Upper lobe of left lung (tissue), 6 donors: ENCODE results near the gene BGLAP. TPM values are rescaled to one million over a fixed set of nuclear protein-coding genes. Genes with fewer than 3 reads are reported as not detected.
A peak's percentile ranks its signal among the peaks of the same experiment; 100 is the strongest.

Source experiments
- ATAC-seq, 2 donors: fragments of 200-7000 bp; cut with Tn5 transposase; one replicate each; pipeline ENCODE4 v1.9.1; 2022; ENCODE audit warnings: mild to moderate bottlenecking in 2 of 2, moderate library complexity in 2 of 2; ENCODE audit not compliant: low FRiP score in 2 of 2
- DNase-seq, 2 donors: peaks; one replicate each; pipeline ENCODE4 v3.0.0-alpha.2; 2019 to 2020
- H3K27ac ChIP-seq, 4 donors: fragments of 200-600 bp; sonication (generic); one replicate each; pipeline ENCODE4 v1.5.1; 2016 to 2019
- H3K27me3 ChIP-seq, 4 donors: fragments of 200-600 bp; sonication (generic); one replicate each; pipeline ENCODE4 v1.5.1; 2017 to 2019
- H3K36me3 ChIP-seq, 4 donors: fragments of 200-600 bp; sonication (generic); one replicate each; pipeline ENCODE4 v1.5.1; 2016 to 2019
- H3K4me1 ChIP-seq, 4 donors: fragments of 200-600 bp; sonication (generic); one replicate each; pipeline ENCODE4 v1.5.1; 2018 to 2019
- H3K4me3 ChIP-seq, 4 donors: fragments of 200-600 bp; sonication (generic); one replicate each; pipeline ENCODE4 v1.5.1; 2017 to 2019; ENCODE audit warnings: mild to moderate bottlenecking in 2 of 4, moderate library complexity in 1 of 4
- H3K9me3 ChIP-seq, 4 donors: fragments of 200-600 bp; sonication (generic); one replicate each; pipeline ENCODE4 v1.5.1; 2018 to 2019
- CTCF ChIP-seq, 6 experiments: fragments of 450-650 bp in 4 of 6; fragments of 200-600 bp in 2 of 6; sonication (generic) in 2 of 6; IDR thresholded peaks; one replicate each; pipeline ENCODE4 v1.5.1; 2016 to 2019; ENCODE audit warnings: antibody characterized with exemption in 6 of 6
- EP300 ChIP-seq, 4 donors: sonication (generic); formaldehyde crosslinking; IDR thresholded peaks; one replicate each; pipeline ENCODE4 v1.5.1; 2017; ENCODE audit warnings: antibody characterized with exemption in 4 of 4, control low read depth in 2 of 4
- POLR2A ChIP-seq, 4 donors: fragments of 450-650 bp; IDR thresholded peaks; one replicate each; pipeline ENCODE4 v1.5.1; 2016 to 2017; ENCODE audit warnings: antibody characterized with exemption in 4 of 4, mild to moderate bottlenecking in 2 of 4
- POLR2AphosphoS5 ChIP-seq, 2 donors: sonication (generic); formaldehyde crosslinking; IDR thresholded peaks; one replicate each; pipeline ENCODE4 v1.5.1; 2017; ENCODE audit warnings: antibody characterized with exemption in 2 of 2
- WGBS, 2 donors: methylation state at CpG; one replicate each; pipeline ENCODE4 v1.1.5; 2017 to 2018; 5-methylcytosine and 5-hydroxymethylcytosine counted together
- total RNA-seq, 6 donors: library from RNA; depleted of rRNA in 4 of 6; stranded (reverse); fragments of >200 nt in 4 of 6; gene quantifications; one replicate each; pipeline versions ENCODE4 v1.1.0 to v1.2.1, GENCODE V29; 2016 to 2021
- donor health status: DM: no; HTN: no; CAD: no; lungs with moderate emphysema.
- donor health status: DM: no; HTN: yes; CAD: no; lungs with severe emphysema.

BGLAP gene
- total RNA-seq, 6 donors from 2014 or later, result 0.69 to 31.4 (median 1.9) TPM; not detected in 1

GRCh38 chr1:156226782-156227181 lies 15.2 kb upstream of the BGLAP start:
- 89 to 95% methylated on average over 4 of the region's 4 CpGs for WGBS, 2 donors
- TF ChIP-seq EP300 (IDR thresholded peaks at IDR 0.05) (no peak), CTCF (IDR thresholded peaks at IDR 0.05) (no peak), POLR2AphosphoS5 (IDR thresholded peaks at IDR 0.05) (no peak), POLR2A (IDR thresholded peaks at IDR 0.05) (no peak)
- no peaks in the 10 kb centered on the region for H3K9me3 ChIP-seq
- H3K36me3 ChIP-seq, result peaks cover 18 to 54% (median 37%) of the 10 kb centered on the region in 4 donors
- H3K4me3 ChIP-seq, result no peak overlapping the region
- ATAC-seq (no peak), DNase-seq (no peak)
- peaks cover 0 to 11% (median 3%) of the 10 kb centered on the region in 4 donors for H3K4me1 ChIP-seq
- no peaks in the 10 kb centered on the region for H3K27me3 ChIP-seq
- H3K27ac ChIP-seq, result no peak overlapping the region

GRCh38 chr1:156228501-156228900 lies 13.5 kb upstream of the BGLAP start:
- no peak for ATAC-seq
- Histone ChIP-seq H3K27ac (peak overlapping the region in 1 of 4 donors; percentile 21), H3K27me3 (no peaks in the 10 kb centered on the region), H3K36me3 (peaks cover 7 to 38% (median 24%) of the 10 kb centered on the region in 4 donors), H3K9me3 (no peaks in the 10 kb centered on the region), H3K4me3 (no peak overlapping the region), H3K4me1 (peaks cover 0 to 11% (median 3%) of the 10 kb centered on the region in 4 donors)
- no peak for TF ChIP-seq POLR2A (IDR thresholded peaks at IDR 0.05)
- TF ChIP-seq POLR2AphosphoS5 (IDR thresholded peaks at IDR 0.05), result no peak
- 62 to 72% methylated on average over 7 of the region's 7 CpGs for WGBS, 2 donors
- DNase-seq, result no peak

GRCh38 chr1:156229809-156230472 lies 12.0 kb upstream of the BGLAP start:
- 93 to 99% methylated on average over 11 of the region's 11 CpGs for WGBS, 2 donors
- H3K4me1 ChIP-seq, result peaks cover 0 to 7% (median 2%) of the 10 kb centered on the region in 4 donors
- H3K36me3 ChIP-seq, result peaks cover 16 to 48% (median 31%) of the 10 kb centered on the region in 4 donors
- DNase-seq (no peak), ATAC-seq (no peak)
- no peak overlapping the region for H3K27ac ChIP-seq
- no peak overlapping the region for H3K4me3 ChIP-seq
- TF ChIP-seq POLR2A (IDR thresholded peaks at IDR 0.05) (no peak), CTCF (IDR thresholded peaks at IDR 0.05) (no peak), POLR2AphosphoS5 (IDR thresholded peaks at IDR 0.05) (no peak), EP300 (IDR thresholded peaks at IDR 0.05) (no peak)
- H3K9me3 ChIP-seq, result no peaks in the 10 kb centered on the region
- no peaks in the 10 kb centered on the region for H3K27me3 ChIP-seq

- peaks cover 0 to 2% (median 0%) of the 10 kb centered on the region in 4 donors for H3K4me1 ChIP-seq
- DNase-seq, result no peak
- TF ChIP-seq EP300 (IDR thresholded peaks at IDR 0.05), result no peak
- TF ChIP-seq POLR2AphosphoS5 (IDR thresholded peaks at IDR 0.05), result no peak
- TF ChIP-seq CTCF (IDR thresholded peaks at IDR 0.05), result no peak
- no peak for TF ChIP-seq POLR2A (IDR thresholded peaks at IDR 0.05)
- H3K36me3 ChIP-seq, result peaks cover 16 to 49% (median 33%) of the 10 kb centered on the region in 4 donors
- no peak overlapping the region for H3K27ac ChIP-seq
- no peak overlapping the region for H3K4me3 ChIP-seq
- 83 to 96% methylated on average over 1 of the region's 1 CpG for whole genome bisulfite sequencing, 2 donors
- H3K27me3 ChIP-seq, result no peaks in the 10 kb centered on the region
- ATAC-seq, result no peak
- no peaks in the 10 kb centered on the region for H3K9me3 ChIP-seq
Observed at GRCh38 chr1:156230473-156230837, 11.5 kb upstream of the BGLAP start.

GRCh38 chr1:156232201-156232894 lies 9.6 kb upstream of the BGLAP start:
- no peaks in the 10 kb centered on the region for H3K9me3 ChIP-seq
- H3K27me3 ChIP-seq, result no peaks in the 10 kb centered on the region
- no peaks in the 10 kb centered on the region for H3K4me1 ChIP-seq
- ATAC-seq (peak in 1 of 2 donors; percentile 17), DNase-seq (no peak)
- TF ChIP-seq CTCF (IDR thresholded peaks at IDR 0.05) (no peak), EP300 (IDR thresholded peaks at IDR 0.05) (no peak), POLR2AphosphoS5 (IDR thresholded peaks at IDR 0.05) (no peak), POLR2A (IDR thresholded peaks at IDR 0.05) (no peak)
- no peak overlapping the region for H3K4me3 ChIP-seq
- H3K27ac ChIP-seq, result no peak overlapping the region
- WGBS, 2 donors, result 85 to 87% methylated on average over 12 of the region's 12 CpGs
- H3K36me3 ChIP-seq, result peaks cover 26 to 52% (median 43%) of the 10 kb centered on the region in 4 donors
